ENCODE results near the gene PPP1R12C. TPM values are rescaled to one million over a fixed set of nuclear protein-coding genes. Genes with fewer than 3 reads are reported as not detected.
A peak's percentile ranks its signal among the peaks of the same experiment; 100 is the strongest.

The PPP1R12C gene
- total RNA-seq, 2 experiments from 2014 or later = 55.4 to 55.8 TPM

GRCh38 chr19:55160986-55161365 lies 43.5 kb upstream of the PPP1R12C start:
- no peak for ATAC-seq

DNA sequence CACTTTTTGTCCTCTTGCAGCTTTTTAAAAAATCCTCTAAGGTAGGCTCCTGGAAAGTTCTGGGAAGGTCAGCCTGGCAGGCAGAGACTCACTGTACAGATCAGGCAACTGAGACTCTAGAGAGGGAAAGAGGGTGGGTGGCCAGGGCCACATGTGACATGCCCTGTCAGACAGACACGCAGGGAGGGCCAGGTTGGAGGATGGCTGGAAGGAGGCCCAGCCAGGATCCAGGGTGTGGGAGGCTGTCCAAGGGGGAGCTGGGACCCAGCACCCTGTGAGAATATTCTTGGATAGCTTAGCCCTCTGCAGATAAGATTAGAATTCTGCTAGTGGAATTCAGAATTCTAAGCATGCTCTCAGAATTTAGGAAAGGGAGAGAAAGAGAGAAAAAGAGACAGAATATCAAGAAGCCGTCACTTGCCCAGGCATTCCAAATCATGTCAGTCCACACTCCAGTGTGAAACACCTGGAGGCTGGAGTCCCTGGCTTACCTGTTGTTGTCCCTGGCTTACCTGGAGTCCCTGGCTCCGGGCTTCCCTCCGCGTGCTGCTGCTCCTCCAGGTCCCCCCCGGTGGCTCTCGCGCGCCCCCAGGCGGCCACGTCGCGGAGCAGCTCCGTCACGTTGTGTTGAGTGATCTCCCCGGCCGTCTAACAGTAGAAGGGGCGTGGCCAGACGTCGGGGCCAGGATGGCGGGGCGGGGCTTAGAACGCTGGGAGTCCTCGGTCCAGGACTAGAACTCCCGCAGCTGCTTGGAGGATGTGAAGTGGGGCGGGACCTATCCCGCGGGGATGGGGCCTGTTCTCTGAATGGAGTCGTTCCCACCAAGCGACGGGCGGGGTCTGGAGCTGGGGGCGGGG lies 42.9 kb upstream of the PPP1R12C start:
- peaks cover 8% of the 10 kb centered on the region for H3K4me1 Mint-ChIP-seq (ENCODE audit: low read depth)
- H3K27ac Mint-ChIP-seq = no peak overlapping the region
- CTCF ChIA-PET = interaction anchor here (0.6 to 2.8 kb wide), 28 partner anchors 9 to 308 kb away, joined by 3 to 19 read pairs (median 4); partner anchors contain the start of genes ISOC2, KMT5C, PPP6R1 and RDH13
- ATAC-seq (peak; percentile 98), DNase-seq (peak; percentile 96)
- intact Hi-C loops (cut with micrococcal nuclease) = no loop called here
- H3K4me3 Mint-ChIP-seq = no peak overlapping the region
- no peaks in the 10 kb centered on the region for H3K36me3 Mint-ChIP-seq (ENCODE audit: low read depth)
- H3K9me3 Mint-ChIP-seq = no peaks in the 10 kb centered on the region
- peak; percentile 94 for TF ChIP-seq CTCF (IDR thresholded peaks at IDR 0.05)
- POLR2A ChIA-PET = interaction anchor here (0.8 to 1.2 kb wide), 4 partner anchors 9 to 247 kb away, joined by 3 read pairs; partner anchors contain the start of genes TMEM238 and UBE2S
- peaks cover 46% of the 10 kb centered on the region for H3K27me3 Mint-ChIP-seq

More at GRCh38 chr19:55160986-55161365, 43.5 kb upstream of the PPP1R12C start:
- H3K4me1 Mint-ChIP-seq (ENCODE audit: low read depth) = peaks cover 8% of the 10 kb centered on the region
- no peaks in the 10 kb centered on the region for H3K9me3 Mint-ChIP-seq
- no peaks in the 10 kb centered on the region for H3K36me3 Mint-ChIP-seq (ENCODE audit: low read depth)
- ChIA-PET CTCF (interaction anchor here (0.6 to 2.8 kb wide), 22 partner anchors 9 to 307 kb away, joined by 3 to 19 read pairs (median 4); partner anchors contain the start of genes ISOC2, KMT5C, PPP6R1 and RDH13), POLR2A (interaction anchor here (1.0 to 1.2 kb wide), 3 partner anchors 10 to 223 kb away, joined by 3 read pairs; partner anchors contain the start of gene TMEM238)
- no peak for DNase-seq
- no peak for TF ChIP-seq CTCF (IDR thresholded peaks at IDR 0.05)
- intact Hi-C loops (cut with micrococcal nuclease) = no loop called here
- no peak overlapping the region for H3K27ac Mint-ChIP-seq
- peaks cover 52% of the 10 kb centered on the region for H3K27me3 Mint-ChIP-seq
- no peak overlapping the region for H3K4me3 Mint-ChIP-seq

DNA sequence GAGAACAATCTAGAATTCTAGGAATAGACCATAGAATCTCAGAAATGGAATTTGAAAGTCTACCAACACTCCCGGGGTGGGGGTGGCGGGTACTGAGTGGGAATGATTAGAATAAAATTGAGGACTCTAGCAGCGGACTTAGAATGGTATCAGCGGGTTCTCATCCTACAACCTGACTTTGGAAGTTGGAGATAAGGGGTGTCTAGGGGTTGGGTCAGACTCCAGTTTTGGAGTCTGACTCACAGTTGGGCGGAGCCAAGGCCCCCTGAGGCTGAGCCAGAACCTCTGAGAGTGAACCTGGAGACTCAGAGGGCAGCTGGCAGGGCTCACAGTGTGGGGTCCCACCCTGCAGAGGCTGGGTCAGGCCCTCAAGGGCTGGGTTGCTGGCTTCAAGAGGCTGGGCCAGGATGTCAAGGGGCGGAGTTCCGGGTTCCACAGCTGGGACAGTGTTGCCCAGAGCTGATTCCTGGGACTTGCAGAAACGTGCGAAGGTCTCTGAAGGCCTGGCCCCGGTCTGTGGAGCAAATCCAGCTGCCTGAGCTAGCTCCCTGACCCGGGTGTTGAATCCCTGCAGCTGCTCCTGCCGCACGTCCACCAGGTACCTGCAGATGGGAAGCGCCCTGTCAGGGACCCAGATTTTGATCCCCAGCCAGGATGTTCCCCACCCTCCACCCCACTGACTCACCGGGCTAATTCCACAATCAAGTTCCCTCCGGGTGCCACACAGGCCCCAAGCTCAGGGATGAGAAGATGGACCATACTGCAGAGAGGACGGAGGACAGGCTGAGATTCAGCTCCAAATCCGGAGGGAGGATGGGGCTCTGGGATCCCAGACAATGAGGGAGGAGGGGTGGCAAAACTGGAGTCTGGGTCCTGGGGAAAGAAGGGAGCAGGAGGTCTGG lies 41.7 kb upstream of the PPP1R12C start:
- DNase-seq (peak; percentile 31), ATAC-seq (no peak)
- ChIA-PET POLR2A (interaction anchor here (0.7 kb wide), 1 partner anchor 116 kb away, joined by 3 read pairs; no protein-coding TSS in a partner anchor), CTCF (interaction anchor here (0.6 to 2.8 kb wide), 14 partner anchors 8 to 278 kb away, joined by 3 to 19 read pairs (median 4); no protein-coding TSS in a partner anchor)
- TF ChIP-seq CTCF (IDR thresholded peaks at IDR 0.05) = no peak
- no peak overlapping the region for H3K27ac Mint-ChIP-seq
- H3K9me3 Mint-ChIP-seq = no peaks in the 10 kb centered on the region
- H3K27me3 Mint-ChIP-seq = peaks cover 46% of the 10 kb centered on the region
- no peak overlapping the region for H3K4me3 Mint-ChIP-seq
- H3K36me3 Mint-ChIP-seq (ENCODE audit: low read depth) = no peaks in the 10 kb centered on the region
- peaks cover 13% of the 10 kb centered on the region for H3K4me1 Mint-ChIP-seq (ENCODE audit: low read depth)
- intact Hi-C loops (cut with micrococcal nuclease) = no loop called here

DNA sequence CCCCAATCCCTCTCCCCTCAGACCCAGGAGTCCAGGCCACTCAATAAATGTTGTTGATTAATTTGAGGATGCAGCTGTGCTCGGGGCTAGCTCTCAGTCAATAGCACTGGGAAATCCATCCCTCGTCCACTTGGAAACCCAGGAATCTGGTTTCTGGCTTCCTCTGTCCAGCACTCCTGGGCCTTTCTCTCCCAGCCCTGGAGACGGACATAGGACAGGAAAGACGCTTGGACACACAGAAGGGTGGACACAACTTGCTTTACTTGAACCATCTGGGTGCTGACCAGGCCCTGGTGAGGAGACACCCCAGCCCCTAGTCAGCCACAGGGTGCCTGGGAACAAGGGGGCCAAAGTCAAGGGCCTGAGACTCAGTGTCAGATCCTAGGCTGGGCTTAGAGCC lies 41.0 kb upstream of the PPP1R12C start:
- H3K4me1 Mint-ChIP-seq (ENCODE audit: low read depth) = peaks cover 16% of the 10 kb centered on the region
- CTCF ChIA-PET = interaction anchor here (1.0 to 2.8 kb wide), 4 partner anchors 9 to 70 kb away, joined by 3 to 19 read pairs (median 4); no protein-coding TSS in a partner anchor
- H3K9me3 Mint-ChIP-seq = no peaks in the 10 kb centered on the region
- H3K27me3 Mint-ChIP-seq = peaks cover 41% of the 10 kb centered on the region
- no peaks in the 10 kb centered on the region for H3K36me3 Mint-ChIP-seq (ENCODE audit: low read depth)
- no peak for TF ChIP-seq CTCF (IDR thresholded peaks at IDR 0.05)
- ATAC-seq (no peak), DNase-seq (no peak)
- POLR2A ChIA-PET = interaction anchor here (0.7 kb wide), 1 partner anchor 115 kb away, joined by 3 read pairs; no protein-coding TSS in a partner anchor
- H3K27ac Mint-ChIP-seq = no peak overlapping the region
- no peak overlapping the region for H3K4me3 Mint-ChIP-seq
- intact Hi-C loops (cut with micrococcal nuclease) = no loop called here
